ENCODE data around the gene PRSS22.

PRSS22 gene

GRCh38 chr16:2881783-2882649, 24.0 kb upstream of the PRSS22 start:
- peak; percentile 34 for DNase-seq (ENCODE audit: low spot score)

GRCh38 chr16:2879854-2880508, 22.0 kb upstream of the PRSS22 start:
- DNase-seq (ENCODE audit: low spot score): no peak

GRCh38 chr16:2874912-2875362, 17.0 kb upstream of the PRSS22 start:
- peak; percentile 87 for DNase-seq (ENCODE audit: low spot score)

- DNase-seq (ENCODE audit: low spot score): no peak
Observed at GRCh38 chr16:2874032-2874911, 16.3 kb upstream of the PRSS22 start.

- no peak for DNase-seq (ENCODE audit: low spot score)
Observed at GRCh38 chr16:2871926-2872325, 14.0 kb upstream of the PRSS22 start.

GRCh38 chr16:2867987-2868789, 10.2 kb upstream of the PRSS22 start:
- peak; percentile 92 for DNase-seq (ENCODE audit: low spot score)

- no peak for DNase-seq (ENCODE audit: low spot score)
Observed at GRCh38 chr16:2867661-2867986, 9.7 kb upstream of the PRSS22 start.

- DNase-seq (ENCODE audit: low spot score): no peak
Observed at GRCh38 chr16:2866431-2866830, 8.5 kb upstream of the PRSS22 start.

GRCh38 chr16:2865651-2866050, 7.7 kb upstream of the PRSS22 start:
- no peak for DNase-seq (ENCODE audit: low spot score)

GRCh38 chr16:2860826-2861567, 3.0 kb upstream of the PRSS22 start:
- no peak for DNase-seq (ENCODE audit: low spot score)

GRCh38 chr16:2859686-2860265, 1.8 kb upstream of the PRSS22 start:
- DNase-seq (ENCODE audit: low spot score): no peak

- no peak for DNase-seq (ENCODE audit: low spot score)
Observed at GRCh38 chr16:2858245-2859025, 465 bp upstream of the PRSS22 start.

- DNase-seq (ENCODE audit: low spot score): no peak
Observed at GRCh38 chr16:2856686-2857450, 1.1 kb downstream of the PRSS22 start.

- no peak for DNase-seq (ENCODE audit: low spot score)
Observed at GRCh38 chr16:2856061-2856670, 1.8 kb downstream of the PRSS22 start.

- no peak for DNase-seq (ENCODE audit: low spot score)
Observed at GRCh38 chr16:2855536-2855935, 2.4 kb downstream of the PRSS22 start.

GRCh38 chr16:2854700-2855309, 3.2 kb downstream of the PRSS22 start:
- DNase-seq (ENCODE audit: low spot score): no peak

GRCh38 chr16:2853531-2854073, 4.4 kb downstream of the PRSS22 start:
- no peak for DNase-seq (ENCODE audit: low spot score)

All from Ammon's horn (tissue), 1 donor.